GM12878 (cell line): ENCODE results near the gene EBPL. TPM values are rescaled to one million over a fixed set of nuclear protein-coding genes. Genes with fewer than 3 reads are reported as not detected.

ENCODE experiments used
- ATAC-seq: fragments of 200-7000 bp; cut with Tn5 transposase; 3 replicates; pipeline ENCODE4 v1.9.1; 2020; ENCODE audit warnings: mild to moderate bottlenecking, moderate library complexity
- BruUV-seq: library from RNA; stranded (reverse); fragments of 400-500 nt; replicated peaks from 2 replicates; lab custom pipeline; 2021; lab: Mats Ljungman, UMichigan
- CTCF ChIA-PET: fragments of 300-600 bp; sonication (Branson Sonifier 250); formaldehyde crosslinking; extraction: SDS; loops from one replicate; lab custom pipeline; 2021; ENCODE audit warnings: inconsistent platforms; lab: Yijun Ruan, JAX
- POLR2A ChIA-PET: fragments of 350-600 bp; formaldehyde crosslinking; extraction: SDS; loops from one replicate; lab custom pipeline; 2021; ENCODE audit warnings: inconsistent platforms; lab: Charles Lee
- RAD21 ChIA-PET: fragments of 300-600 bp; sonication (Branson Sonifier 250); formaldehyde crosslinking; loops from one replicate; lab custom pipeline; 2023; ENCODE audit warnings: antibody characterized with exemption; ENCODE audit not compliant: unreplicated experiment; lab: Charles Lee
- SMC1A ChIA-PET: fragments of 300-600 bp; sonication (Branson Sonifier 250); formaldehyde crosslinking; loops from one replicate; lab custom pipeline; 2023; ENCODE audit not compliant: unreplicated experiment, uncharacterized antibody; lab: Charles Lee
- DNase-seq: peaks from one replicate; pipeline ENCODE4 v3.0.0-alpha.2; 2011; ENCODE audit warnings: low read depth, low spot score
- FAIRE-seq: peaks from 3 replicates; lab custom pipeline; 2011; peaks lifted over from hg19 to GRCh38; lab: Jason Lieb, UNC
- H2AFZ ChIP-seq: 2 replicates; pipeline ENCODE4 v1.6.0; 2011; ENCODE audit warnings: low read depth, low read length, control low read depth; ENCODE audit not compliant: control insufficient read depth
- H3K27ac ChIP-seq: 2 replicates; pipeline ENCODE4 v1.5.1; 2011; ENCODE audit warnings: control low read depth; ENCODE audit not compliant: control insufficient read depth, insufficient read depth
- H3K27me3 ChIP-seq, 2 experiments: replicated peaks in 1 of 2; 2 replicates each; pipeline versions ENCODE4 v1.6.0 to v1.6.1; 2011; ENCODE audit warnings: low read length in 1 of 2; ENCODE audit not compliant: control insufficient read depth in 2 of 2, insufficient read depth in 2 of 2
- H3K36me3 ChIP-seq, 2 experiments: 2 replicates each; pipeline ENCODE4 v1.5.1; 2011; ENCODE audit warnings: low read length in 1 of 2; ENCODE audit not compliant: control insufficient read depth in 2 of 2, insufficient read depth in 2 of 2
- H3K4me1 ChIP-seq: 2 replicates; pipeline ENCODE4 v1.6.1; 2011; ENCODE audit warnings: mild to moderate bottlenecking, low read length, moderate library complexity, mixed read lengths; ENCODE audit not compliant: control insufficient read depth, insufficient read depth
- H3K4me2 ChIP-seq: 2 replicates; pipeline ENCODE4 v1.6.0; 2011; ENCODE audit warnings: control low read depth; ENCODE audit not compliant: control insufficient read depth, insufficient read depth
- H3K4me3 ChIP-seq: fragments of 200-600 bp; sonication (generic); 2 replicates; pipeline ENCODE4 v1.5.1; 2016
- H3K79me2 ChIP-seq: 2 replicates; pipeline ENCODE4 v1.6.0; 2011; ENCODE audit warnings: low read length; ENCODE audit not compliant: control insufficient read depth, insufficient read depth
- H3K9ac ChIP-seq: 2 replicates; pipeline ENCODE4 v1.8.0; 2011; ENCODE audit warnings: low read length, control low read depth, mixed read lengths; ENCODE audit not compliant: control insufficient read depth, insufficient read depth
- H3K9me3 ChIP-seq: replicated peaks from 3 replicates; pipeline ENCODE4 v1.5.1; 2011; ENCODE audit warnings: mild to moderate bottlenecking, low read length; ENCODE audit not compliant: control insufficient read depth, insufficient read depth
- H4K20me1 ChIP-seq: 2 replicates; pipeline ENCODE4 v1.6.0; 2011; ENCODE audit not compliant: control insufficient read depth, insufficient read depth
- CEBPB ChIP-seq, 2 experiments: fragments of 150-350 bp in 1 of 2; IDR thresholded peaks; 2 replicates each; pipeline ENCODE4 v1.6.1; 2012 to 2014; ENCODE audit warnings: low read depth in 2 of 2, low read length in 2 of 2, borderline replicate concordance in 1 of 2, inconsistent platforms in 1 of 2
- CREB1 ChIP-seq: IDR thresholded peaks from 2 replicates; pipeline ENCODE4 v1.6.1; 2012; ENCODE audit warnings: low read depth, mild to moderate bottlenecking, inconsistent platforms
- EP300 ChIP-seq, 2 experiments: fragments of 150-350 bp in 1 of 2; IDR thresholded peaks; 2 replicates each; pipeline ENCODE4 v1.6.1; 2011 to 2012; ENCODE audit warnings: low read depth in 2 of 2, low read length in 2 of 2, borderline replicate concordance in 1 of 2, improper control_type of control experiment in 1 of 2, inconsistent platforms in 1 of 2; ENCODE audit not compliant: control insufficient read depth in 1 of 2
- FOXM1 ChIP-seq: IDR thresholded peaks from 2 replicates; pipeline ENCODE4 v1.6.1; 2012; ENCODE audit warnings: low read depth, mild to moderate bottlenecking, inconsistent platforms, low read length, moderate library complexity
- IKZF2 ChIP-seq, 2 experiments: fragments of 450-650 bp; IDR thresholded peaks; 2 replicates each; pipeline ENCODE4 v1.6.1; 2017; ENCODE audit warnings: mild to moderate bottlenecking in 2 of 2, moderate library complexity in 2 of 2
- JUND ChIP-seq: IDR thresholded peaks from 2 replicates; pipeline ENCODE4 v1.6.1; 2012; ENCODE audit warnings: low read depth, mild to moderate bottlenecking, low read length, improper control_type of control experiment, moderate library complexity
- MYB ChIP-seq: fragments of 150-350 bp; IDR thresholded peaks from 2 replicates; pipeline ENCODE4 v1.6.1; 2014; ENCODE audit warnings: mild to moderate bottlenecking, low read depth, low read length, borderline replicate concordance
- PAX5 ChIP-seq: IDR thresholded peaks from 2 replicates; pipeline ENCODE4 v1.6.1; 2011; ENCODE audit warnings: low read depth, low read length, borderline replicate concordance
- PRDM15 ChIP-seq: fragments of 450-650 bp; formaldehyde crosslinking; IDR thresholded peaks from 2 replicates; pipeline ENCODE4 v1.4.0; 2020; ENCODE audit warnings: mild to moderate bottlenecking, moderate library complexity
- RUNX3 ChIP-seq: IDR thresholded peaks from 2 replicates; pipeline ENCODE4 v1.6.1; 2012; ENCODE audit warnings: low read length, inconsistent platforms
- SUPT20H ChIP-seq: IDR thresholded peaks from 2 replicates; pipeline ENCODE4 v1.6.1; 2011; ENCODE audit warnings: low read depth, mild to moderate bottlenecking, low read length, moderate library complexity, borderline replicate concordance; ENCODE audit not compliant: control insufficient read depth
- TAF1 ChIP-seq: IDR thresholded peaks from 2 replicates; pipeline ENCODE4 v1.6.1; 2011; ENCODE audit warnings: mild to moderate bottlenecking, low read depth, low read length, borderline replicate concordance
- TCF12 ChIP-seq: IDR thresholded peaks from 2 replicates; pipeline ENCODE4 v1.6.1; 2011; ENCODE audit warnings: low read depth, mild to moderate bottlenecking, low read length
- WGBS: methylation state at CpG from one replicate; pipeline ENCODE4 v1.1.6; 2016; ENCODE audit warnings: low lambda C conversion rate; ENCODE audit not compliant: insufficient replicate concordance, insufficient coverage; ENCODE audit errors: missing lambda C conversion rate; 5-methylcytosine and 5-hydroxymethylcytosine counted together
- in situ Hi-C: fragments of 300-500 bp; cut with MboI; formaldehyde crosslinking; loops from 9 replicates; pipeline ENCODE4 v1.14.3; 2018; ENCODE audit warnings: mixed read lengths
- intact Hi-C: fragments of 100-400 bp; cut with micrococcal nuclease; formaldehyde crosslinking; loops from one replicate; pipeline ENCODE4 v1.14.2; 2022; ENCODE audit not compliant: unreplicated experiment
- polyA plus RNA-seq, 11 experiments: library from polyadenylated mRNA; depleted of rRNA in 4 of 11; unstranded in 6 of 11; stranded (reverse) in 5 of 11; fragments of >200 nt; fragmentation: Nextera tagmentation in 4 of 11; fragmentation: Illumina TruSeq in 1 of 11; extraction: Ambion mirVana in 4 of 11; extraction: Trizol in 1 of 11; gene quantifications; 1 replicate in 1 of 11; 2 replicates in 10 of 11; pipeline versions ENCODE4 v1.2.1 to v1.2.3, GENCODE V29; 2011 to 2016; ENCODE audit warnings: inconsistent platforms in 2 of 11, missing spikeins in 2 of 11, low read depth in 1 of 11
- total RNA-seq, 4 experiments: library from RNA; depleted of rRNA in 3 of 4; stranded (reverse); fragments of >200 nt in 3 of 4; fragmentation: Illumina TruSeq in 1 of 4; extraction: Trizol in 1 of 4; gene quantifications; 2 replicates each; pipeline versions ENCODE4 v1.2.1 to v1.2.3, GENCODE V29; 2013 to 2021
- TF ChIP-seq, protein P1 (sequence below): fragments of 450-650 bp; IDR thresholded peaks from 2 replicates; pipeline ENCODE4 v1.6.1; 2016; ENCODE audit warnings: mild to moderate bottlenecking

Gene EBPL
- total and polyA plus RNA-seq, 10 of the 15 experiments (the other 5 are each of a cell fraction or from before 2014, with no cell fraction given), result 6.2 to 72.8 (median 43.5) TPM

DNA sequence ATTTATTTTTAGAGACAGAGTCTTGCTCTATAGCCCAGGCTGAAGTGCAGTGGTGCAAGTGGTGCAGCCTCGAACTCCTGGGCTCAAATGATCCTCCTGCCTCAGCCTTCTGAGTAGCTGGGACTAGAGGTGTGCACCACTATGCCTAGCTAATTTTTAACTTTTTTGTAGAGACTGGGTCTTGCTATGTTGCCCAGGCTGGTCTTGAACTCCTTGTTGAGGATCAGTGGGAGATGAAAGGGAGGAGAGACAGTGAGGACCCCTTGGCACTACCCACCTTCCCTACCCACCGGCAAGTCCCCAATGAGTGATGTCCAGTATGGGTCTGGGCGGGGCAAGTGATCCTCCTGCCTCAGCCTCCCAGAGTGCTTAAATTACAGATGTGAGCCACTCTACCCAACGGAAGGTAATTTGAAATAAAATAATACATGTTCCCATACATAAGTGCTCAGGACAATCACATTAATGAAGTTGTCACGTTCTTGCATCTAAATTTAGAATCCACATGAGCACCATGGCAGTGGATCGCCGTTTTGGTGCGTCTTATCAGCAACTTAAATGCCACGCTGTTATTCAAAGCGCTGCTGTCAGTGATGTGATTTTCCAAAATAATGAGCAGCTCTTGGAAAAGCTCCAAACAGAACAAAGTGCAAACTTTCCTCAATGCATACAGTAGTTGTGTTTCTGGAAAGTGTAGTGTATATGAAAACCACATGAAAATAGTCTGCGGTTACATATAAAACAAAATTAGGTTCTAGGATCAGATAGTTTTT is 68.9 kb downstream of the EBPL start (continued):
- TF ChIP-seq, protein P1, sequence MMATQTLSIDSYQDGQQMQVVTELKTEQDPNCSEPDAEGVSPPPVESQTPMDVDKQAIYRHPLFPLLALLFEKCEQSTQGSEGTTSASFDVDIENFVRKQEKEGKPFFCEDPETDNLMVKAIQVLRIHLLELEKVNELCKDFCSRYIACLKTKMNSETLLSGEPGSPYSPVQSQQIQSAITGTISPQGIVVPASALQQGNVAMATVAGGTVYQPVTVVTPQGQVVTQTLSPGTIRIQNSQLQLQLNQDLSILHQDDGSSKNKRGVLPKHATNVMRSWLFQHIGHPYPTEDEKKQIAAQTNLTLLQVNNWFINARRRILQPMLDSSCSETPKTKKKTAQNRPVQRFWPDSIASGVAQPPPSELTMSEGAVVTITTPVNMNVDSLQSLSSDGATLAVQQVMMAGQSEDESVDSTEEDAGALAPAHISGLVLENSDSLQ, result no peak

DNA sequence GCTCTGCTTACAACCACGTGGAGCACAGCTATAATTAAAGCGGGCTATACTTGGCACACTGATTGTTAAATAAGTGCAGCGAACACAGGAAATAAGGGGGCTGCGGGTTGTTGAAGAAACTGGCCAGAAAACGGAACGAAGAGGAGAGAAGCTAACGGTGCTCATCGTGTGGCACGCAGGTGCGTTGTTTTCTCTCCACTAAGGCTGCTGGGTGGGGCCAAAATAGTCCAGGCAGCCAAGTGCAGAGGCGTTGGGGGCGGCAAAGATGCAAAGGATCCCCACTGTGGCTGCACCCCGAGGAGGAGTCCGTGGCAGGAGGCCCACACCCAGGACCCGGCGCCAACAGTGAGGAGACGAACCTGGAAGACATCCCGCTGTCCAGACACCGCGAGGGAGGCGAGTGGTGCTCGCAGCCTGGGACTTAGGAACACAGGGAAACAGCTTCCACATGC is 71.1 kb downstream of the EBPL start:
- ChIA-PET POLR2A (interaction anchor here (0.6 to 0.7 kb wide), 2 partner anchors 178 to 283 kb away, joined by 3 to 4 read pairs; no protein-coding TSS in a partner anchor), SMC1A (interaction anchor here (0.7 to 1.0 kb wide), 2 partner anchors 9 to 550 kb away, joined by 3 to 4 read pairs; no protein-coding TSS in a partner anchor), CTCF (interaction anchor here (1.0 to 1.9 kb wide), 2 partner anchors 8 to 11 kb away, joined by 3 to 7 read pairs; partner anchors contain the start of gene ARL11), RAD21 (interaction anchor here (0.7 to 1.2 kb wide), 2 partner anchors 10 to 334 kb away, joined by 3 read pairs; no protein-coding TSS in a partner anchor)
- Histone ChIP-seq H3K36me3 (no peaks in the 10 kb centered on the region), H2AFZ (peak overlapping the region; percentile 37), H3K9ac (no peak overlapping the region), H3K4me2 (peak overlapping the region; percentile 36), H3K9me3 (no peaks in the 10 kb centered on the region), H4K20me1 (no peaks in the 10 kb centered on the region), H3K4me3 (peak overlapping the region; percentile 36; the same call in 1 of the 2 replicates), H3K27ac (no peak overlapping the region), H3K4me1 (no peaks in the 10 kb centered on the region), H3K27me3 (no peaks in the 10 kb centered on the region), H3K79me2 (no peaks in the 10 kb centered on the region)
- ATAC-seq, result peak; percentile 85
- FAIRE-seq, result no peak
- intact Hi-C loops (no loop called here), in situ Hi-C loops (no loop called here)
- no peak for DNase-seq
- WGBS, result 31% methylated on average over 22 of the region's 22 CpGs
- BruUV-seq, result no TSS peak
- TF ChIP-seq JUND (no peak), TCF12 (0 out of 2 replicates have a peak, but pooled peaks have one; percentile 60), PRDM15 (CRISPR knock-in tag) (no peak), EP300 (IDR thresholded peaks at IDR 0.05; ENCODE audit: borderline replicate concordance in 1 of 2, control insufficient read depth in 1 of 2, low read depth in 2 of 2, low read length in 2 of 2) (peak in 1 of 2 experiments; percentile 29; a peak in 1 of 4 replicates), TAF1 (peak; percentile 16; the same call in 1 of the 2 replicates), FOXM1 (0 out of 2 replicates have a peak, but pooled peaks have one; percentile 34), CEBPB (IDR thresholded peaks at IDR 0.05; ENCODE audit: borderline replicate concordance in 1 of 2, low read depth in 2 of 2, low read length in 2 of 2) (no peak), CREB1 (0 out of 2 replicates have a peak, but pooled peaks have one; percentile 16), PAX5 (peak; percentile 44; the same call in 1 of the 2 replicates), RUNX3 (peak; percentile 53; the same call in 1 of the 2 replicates), IKZF2 (IDR thresholded peaks at IDR 0.05) (peak in 1 of 2 experiments; percentile 17; a peak in 1 of 4 replicates), SUPT20H (no peak), MYB (0 out of 2 replicates have a peak, but pooled peaks have one; percentile 58)
